ENCODE measurements around the gene ARHGAP4.

ARHGAP4 gene

GRCh38 chrX:153863251-153863991, 62.6 kb downstream of the ARHGAP4 start:
- no peak for DNase-seq

DNA sequence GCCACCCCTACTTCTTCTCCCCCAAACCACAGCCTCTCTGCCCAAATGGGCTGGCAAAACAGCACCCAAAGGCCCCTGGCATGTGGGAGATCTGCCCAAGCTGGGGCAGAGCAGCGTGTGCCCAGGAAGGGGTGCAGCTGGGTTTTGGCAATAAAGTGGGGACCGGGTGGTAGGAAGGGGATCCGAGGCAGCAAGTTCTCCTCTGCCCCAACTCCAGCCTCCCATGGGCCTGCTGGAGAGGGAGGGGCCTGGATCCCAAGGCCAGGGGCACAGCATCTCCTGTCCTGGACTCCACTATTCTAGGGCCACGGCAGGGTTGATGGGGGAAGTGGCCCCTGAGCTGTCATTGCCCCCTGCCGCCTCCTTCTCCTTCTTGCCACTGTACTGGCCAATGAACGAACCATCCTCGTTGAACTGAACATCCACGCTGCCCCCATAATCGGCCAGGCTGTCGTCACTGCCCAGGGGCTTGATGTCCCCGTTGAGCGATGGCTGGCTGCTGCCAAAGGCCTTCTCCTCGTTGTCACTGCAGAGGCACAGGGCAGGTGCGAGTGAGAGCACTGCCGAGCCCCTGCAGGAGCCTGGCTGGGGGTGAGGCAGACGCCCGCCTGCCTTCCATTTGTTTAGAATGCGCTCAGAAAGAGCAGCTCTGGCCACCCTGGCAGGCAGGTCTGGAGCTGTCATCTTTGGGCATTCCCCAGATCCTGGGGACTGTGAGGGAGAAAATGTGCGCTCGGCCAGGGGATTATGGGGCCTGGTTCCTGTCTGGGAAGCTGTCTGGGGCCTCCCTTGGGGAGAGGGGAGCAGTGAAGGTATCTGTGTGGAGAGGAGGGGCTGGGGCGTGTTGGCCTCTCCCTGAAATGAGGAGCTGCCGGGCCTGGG, 63.5 kb downstream of the ARHGAP4 start:
- DNase-seq = no peak

DNA sequence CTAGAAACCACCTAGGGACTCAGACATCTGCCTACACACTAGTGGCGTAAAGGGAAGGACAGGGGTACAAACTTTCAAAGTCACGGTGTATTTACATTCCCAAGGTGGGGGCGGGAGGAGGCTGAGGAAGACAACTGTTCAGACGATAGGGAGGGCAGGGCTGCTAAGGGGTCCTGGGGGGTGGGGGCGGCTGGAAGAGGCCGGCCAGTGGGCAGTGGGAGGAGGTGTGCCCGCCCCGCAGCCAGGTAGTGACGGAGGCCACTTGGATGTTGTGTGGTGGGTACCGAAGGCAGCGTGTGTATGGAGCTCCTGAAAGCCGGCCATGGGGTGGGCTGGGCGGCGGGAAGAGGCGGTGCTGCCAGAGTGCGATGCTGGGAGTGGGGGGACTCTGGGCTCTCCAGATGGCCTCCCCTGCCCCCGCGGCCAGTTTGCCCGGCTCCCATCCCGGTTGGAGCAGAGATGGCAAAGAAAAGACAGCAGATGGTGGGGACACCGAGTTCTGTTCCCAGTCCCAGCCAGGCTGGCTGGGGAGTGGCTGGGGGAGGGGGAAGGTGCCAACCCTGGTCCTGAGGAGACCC, 64.2 kb downstream of the ARHGAP4 start:
- DNase-seq = no peak

- DNase-seq = no peak
Observed at GRCh38 chrX:153861151-153861550, 64.9 kb downstream of the ARHGAP4 start.
